ENCODE results near the gene TUSC2. TPM values are rescaled to one million over a fixed set of nuclear protein-coding genes. Genes with fewer than 3 reads are reported as not detected.

Gene TUSC2
- total and polyA plus RNA-seq, 2 of the 8 experiments (the other 6 are each of a cell fraction or from before 2014, with no cell fraction given) = 33.3 to 65.4 TPM

DNA sequence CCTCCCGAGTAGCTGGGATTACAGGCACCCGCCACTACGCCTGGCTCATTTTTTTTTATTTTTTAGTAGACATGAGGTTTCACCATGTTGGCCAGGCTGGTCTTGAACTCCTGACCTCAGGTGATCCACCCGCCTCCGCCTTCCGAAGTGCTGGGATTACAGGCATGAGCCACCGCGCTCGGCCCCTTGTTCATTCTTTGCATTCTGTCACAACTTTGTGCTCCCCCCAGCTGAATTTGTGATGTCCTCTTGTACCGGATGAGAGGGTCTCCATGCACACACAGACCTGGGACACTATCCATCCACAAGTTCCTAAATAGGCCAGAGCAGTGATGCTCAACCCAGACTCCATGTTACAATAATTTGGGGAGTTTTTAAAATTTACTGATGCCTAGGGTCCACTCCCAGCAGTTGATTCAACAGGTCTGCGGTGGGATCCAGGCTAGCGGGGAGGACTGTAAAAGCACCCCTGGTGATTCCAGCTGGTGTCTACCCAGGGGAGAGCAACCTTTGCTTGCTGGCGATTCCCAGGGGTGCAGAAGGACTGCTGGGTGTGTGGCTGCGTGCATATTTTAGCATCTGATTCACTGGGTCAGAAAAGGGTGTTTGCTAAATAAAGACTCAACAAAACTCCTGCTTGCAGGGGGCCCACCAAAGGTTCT lies 11.6 kb upstream of the TUSC2 start:
- no peak overlapping the region for H4K8ac ChIP-seq (ENCODE audit: extremely low read depth, insufficient read depth, low read length)
- H3K56ac ChIP-seq (replicated peaks; ENCODE audit: insufficient read length, low read depth, low read length) = no peak overlapping the region
- H3K18ac ChIP-seq (ENCODE audit: extremely low read depth, low read length) = no peak overlapping the region
- H3K27me3 ChIP-seq (replicated peaks in 1 of 4; ENCODE audit: control insufficient read depth in 3 of 4, extremely low read depth in 1 of 4, insufficient read depth in 3 of 4, low read length in 3 of 4) = peaks cover 20 to 57% (median 44%) of the 10 kb centered on the region in 4 experiments
- POLR2A ChIA-PET (ENCODE audit: partially characterized antibody) = interaction anchor here (0.6 to 3.3 kb wide), 7 partner anchors 10 to 665 kb away, joined by 3 to 17 read pairs (median 4); partner anchors contain the start of genes CYB561D2, HYAL2, NPRL2 and TUSC2
- no peaks in the 10 kb centered on the region for H3K9me3 ChIP-seq (ENCODE audit: insufficient read depth in 2 of 2, low read depth in 1 of 2, low read length in 1 of 2)
- H3K36me3 ChIP-seq (ENCODE audit: control insufficient read depth in 2 of 4, insufficient read depth in 4 of 4, low read length in 3 of 4) = no peaks in the 10 kb centered on the region
- no peak overlapping the region for H3K9ac ChIP-seq (replicated peaks in 1 of 4; ENCODE audit: extremely low read depth in 1 of 4, low read depth in 3 of 4, low read length in 3 of 4)
- CTCF ChIA-PET (ENCODE audit: partially characterized antibody) = interaction anchor here (0.7 to 7.7 kb wide), 3 partner anchors 8 to 17 kb away, joined by 3 to 60 read pairs (median 21); partner anchors contain the start of gene HYAL2
- no peak for FAIRE-seq
- H4K91ac ChIP-seq (replicated peaks; ENCODE audit: insufficient read length, low read length) = no peak overlapping the region
- no peak overlapping the region for H2AK5ac ChIP-seq (ENCODE audit: low read depth, low read length)
- H3K4me3 ChIP-seq (ENCODE audit: extremely low read depth in 1 of 4, insufficient read depth in 2 of 4, low read depth in 3 of 4, low read length in 4 of 4) = peak overlapping the region in 1 of 4 experiments; percentile 63; a peak in 4 of 8 replicates
- DNase-seq (ENCODE audit: low read depth in 1 of 2, low spot score in 2 of 2) = no peak
- no peak for TF ChIP-seq BRCA1 (IDR thresholded peaks at IDR 0.05; ENCODE audit: low read depth, low read length)
- TF ChIP-seq JUN (IDR thresholded peaks at IDR 0.05; ENCODE audit: low read depth, low read length) = no peak
- TF ChIP-seq, protein P1, sequence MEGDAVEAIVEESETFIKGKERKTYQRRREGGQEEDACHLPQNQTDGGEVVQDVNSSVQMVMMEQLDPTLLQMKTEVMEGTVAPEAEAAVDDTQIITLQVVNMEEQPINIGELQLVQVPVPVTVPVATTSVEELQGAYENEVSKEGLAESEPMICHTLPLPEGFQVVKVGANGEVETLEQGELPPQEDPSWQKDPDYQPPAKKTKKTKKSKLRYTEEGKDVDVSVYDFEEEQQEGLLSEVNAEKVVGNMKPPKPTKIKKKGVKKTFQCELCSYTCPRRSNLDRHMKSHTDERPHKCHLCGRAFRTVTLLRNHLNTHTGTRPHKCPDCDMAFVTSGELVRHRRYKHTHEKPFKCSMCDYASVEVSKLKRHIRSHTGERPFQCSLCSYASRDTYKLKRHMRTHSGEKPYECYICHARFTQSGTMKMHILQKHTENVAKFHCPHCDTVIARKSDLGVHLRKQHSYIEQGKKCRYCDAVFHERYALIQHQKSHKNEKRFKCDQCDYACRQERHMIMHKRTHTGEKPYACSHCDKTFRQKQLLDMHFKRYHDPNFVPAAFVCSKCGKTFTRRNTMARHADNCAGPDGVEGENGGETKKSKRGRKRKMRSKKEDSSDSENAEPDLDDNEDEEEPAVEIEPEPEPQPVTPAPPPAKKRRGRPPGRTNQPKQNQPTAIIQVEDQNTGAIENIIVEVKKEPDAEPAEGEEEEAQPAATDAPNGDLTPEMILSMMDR (IDR thresholded peaks at IDR 0.05; ENCODE audit: control extremely low read depth in 1 of 3, insufficient read depth in 1 of 3, low read depth in 1 of 3, low read length in 3 of 3) = no peak
- peaks cover 0 to 19% of the 10 kb centered on the region in 2 experiments; a peak in 2 of 4 replicates for H3K79me2 ChIP-seq (ENCODE audit: control insufficient read depth in 1 of 2, insufficient read depth in 2 of 2, low read length in 2 of 2)
- no peak overlapping the region for H2BK120ac ChIP-seq (replicated peaks; ENCODE audit: low read depth, low read length)
- H2AFZ ChIP-seq (ENCODE audit: low read length) = no peak overlapping the region
- no peak overlapping the region for H3K23ac ChIP-seq (ENCODE audit: insufficient read length)
- H3K27ac ChIP-seq (ENCODE audit: low read depth, low read length) = no peak overlapping the region
- H3K4ac ChIP-seq (replicated peaks; ENCODE audit: insufficient read length, low read depth, low read length) = no peak overlapping the region
- H3K23me2 ChIP-seq (ENCODE audit: low read depth, low read length) = peaks cover 18% of the 10 kb centered on the region
- H2BK12ac ChIP-seq (ENCODE audit: low read depth, low read length) = no peak overlapping the region
- H2BK5ac ChIP-seq (ENCODE audit: low read depth, low read length) = no peak overlapping the region
- H3K4me2 ChIP-seq (ENCODE audit: insufficient read depth in 1 of 2, low read depth in 2 of 2, low read length in 2 of 2) = peak overlapping the region; percentile 65 to 87; a peak in 3 of 4 replicates
- H4K20me1 ChIP-seq (replicated peaks in 1 of 2; ENCODE audit: control insufficient read depth in 1 of 2, insufficient read depth in 2 of 2, low read length in 2 of 2) = peaks cover 0 to 6% of the 10 kb centered on the region in 2 experiments
- no peak overlapping the region for H4K5ac ChIP-seq (ENCODE audit: insufficient read length, low read depth, low read length)
- no peak overlapping the region for H3K14ac ChIP-seq (ENCODE audit: insufficient read length)
- peaks cover 3% of the 10 kb centered on the region; the same call in 1 of the 2 replicates for H3K79me1 ChIP-seq (ENCODE audit: low read depth, low read length)
- WGBS, 2 experiments (ENCODE audit: extremely low coverage in 1 of 2, insufficient coverage in 1 of 2, insufficient read length in 1 of 2, insufficient replicate concordance in 2 of 2, low coverage in 1 of 2, low lambda C conversion rate in 2 of 2, missing lambda C conversion rate in 1 of 2) = 84% methylated on average over 12 of the region's 14 CpGs; no CpG with 5 or more reads in 1 of the 2 experiments
- H2BK15ac ChIP-seq (ENCODE audit: low read length) = no peak overlapping the region
- peaks cover 0 to 19% (median 14%) of the 10 kb centered on the region in 4 experiments; a peak in 5 of 7 replicates for H3K4me1 ChIP-seq (replicated peaks in 1 of 4; ENCODE audit: control insufficient read depth in 3 of 4, insufficient read depth in 4 of 4, low read length in 3 of 4)
- no peak overlapping the region for H2BK20ac ChIP-seq (ENCODE audit: low read length)
